CD4-positive, alpha-beta T cell treated with Interleukin-6 at 100 ng/mL for 8 hours (primary cell): ENCODE results near the gene GIMAP8.
"Not testable (repeated sequence)": the region's sequence is repeated elsewhere in the genome, so short reads cannot be mapped to it uniquely, and the experiment has no call there.

ENCODE experiments used
- DNase-seq: peaks from one replicate; pipeline ENCODE4 v3.0.0-alpha.2; 2020; ENCODE audit warnings: mixed read lengths, low spot score

Gene GIMAP8

GRCh38 chr7:150435390-150436073 lies 14.9 kb upstream of the GIMAP8 start:
- no peak for DNase-seq

DNA sequence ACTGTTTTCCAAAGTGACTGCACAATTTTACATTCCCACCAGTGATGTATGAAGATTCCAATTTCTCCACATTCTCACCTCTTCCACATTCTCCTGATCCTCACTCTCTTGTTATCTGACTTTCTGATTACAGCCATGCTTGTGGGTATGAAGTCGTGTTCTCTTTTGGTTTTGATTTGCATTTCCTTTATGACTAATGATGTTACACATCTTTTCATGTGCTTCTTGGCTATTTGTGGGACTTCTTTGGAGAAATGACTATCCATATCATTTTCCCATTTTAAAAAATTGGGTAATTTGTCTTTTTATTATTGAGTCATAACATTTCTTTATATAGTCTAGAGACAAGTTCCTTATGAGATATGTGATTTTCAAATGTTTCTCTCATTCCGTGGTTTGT lies 10.5 kb upstream of the GIMAP8 start:
- no peak for DNase-seq

GRCh38 chr7:150441524-150441923 lies 8.9 kb upstream of the GIMAP8 start:
- DNase-seq: no peak

DNA sequence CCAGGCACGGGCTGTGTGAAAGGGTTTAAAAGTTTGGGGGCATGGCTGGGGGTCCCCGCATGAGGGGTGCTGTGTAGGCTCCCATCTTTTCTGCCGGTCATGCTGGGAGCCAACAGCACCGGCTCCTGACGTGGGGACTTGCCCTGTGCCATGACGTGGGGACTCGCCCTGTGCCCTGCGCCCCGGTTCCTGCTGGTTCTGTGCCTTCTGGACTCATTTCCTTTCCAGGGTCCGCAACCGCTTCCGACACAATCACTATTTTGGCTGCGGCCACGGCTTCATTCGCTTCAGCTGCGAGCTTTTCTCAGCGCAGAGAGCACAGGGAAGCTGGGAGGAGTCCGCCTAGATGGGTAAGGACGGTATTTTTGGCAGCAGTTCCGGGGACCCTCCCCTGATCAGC lies 7.6 kb upstream of the GIMAP8 start:
- DNase-seq: no peak

DNA sequence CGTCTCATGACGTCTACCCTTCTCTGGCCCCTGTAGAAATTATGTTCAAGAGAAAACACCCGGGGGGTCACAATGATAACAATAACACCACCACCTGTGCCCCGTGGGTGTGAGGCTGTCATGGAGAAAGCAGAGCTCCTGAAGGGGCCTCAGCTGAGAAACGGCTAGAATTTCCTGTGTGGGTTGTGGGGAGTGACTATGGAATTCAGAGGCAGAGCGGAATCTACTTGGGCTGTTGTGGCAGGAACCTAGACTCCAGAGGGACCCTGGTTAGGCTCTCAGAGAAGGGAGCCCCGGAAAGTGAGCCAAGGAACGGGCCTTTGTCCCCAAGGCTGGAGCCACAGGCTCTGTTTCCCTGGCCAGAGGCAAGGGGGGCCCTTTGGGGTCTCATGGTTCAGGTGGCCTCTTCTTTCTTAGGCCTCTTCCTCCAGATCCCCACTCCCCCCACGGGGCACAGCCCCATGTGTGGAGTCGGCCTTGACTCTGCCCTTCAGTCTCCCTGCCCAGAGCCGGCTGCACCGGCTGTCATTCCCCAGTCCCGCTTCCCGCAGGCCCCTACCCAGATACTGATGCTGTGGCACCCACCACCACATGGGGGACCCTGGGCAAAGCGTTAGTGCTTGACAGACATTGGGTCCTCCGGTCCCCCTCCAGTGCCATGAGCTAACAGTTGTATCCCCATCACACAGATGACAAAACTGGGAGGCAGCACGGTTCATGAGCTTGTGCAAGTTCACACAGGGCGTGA lies 6.5 kb upstream of the GIMAP8 start:
- no peak for DNase-seq

DNA sequence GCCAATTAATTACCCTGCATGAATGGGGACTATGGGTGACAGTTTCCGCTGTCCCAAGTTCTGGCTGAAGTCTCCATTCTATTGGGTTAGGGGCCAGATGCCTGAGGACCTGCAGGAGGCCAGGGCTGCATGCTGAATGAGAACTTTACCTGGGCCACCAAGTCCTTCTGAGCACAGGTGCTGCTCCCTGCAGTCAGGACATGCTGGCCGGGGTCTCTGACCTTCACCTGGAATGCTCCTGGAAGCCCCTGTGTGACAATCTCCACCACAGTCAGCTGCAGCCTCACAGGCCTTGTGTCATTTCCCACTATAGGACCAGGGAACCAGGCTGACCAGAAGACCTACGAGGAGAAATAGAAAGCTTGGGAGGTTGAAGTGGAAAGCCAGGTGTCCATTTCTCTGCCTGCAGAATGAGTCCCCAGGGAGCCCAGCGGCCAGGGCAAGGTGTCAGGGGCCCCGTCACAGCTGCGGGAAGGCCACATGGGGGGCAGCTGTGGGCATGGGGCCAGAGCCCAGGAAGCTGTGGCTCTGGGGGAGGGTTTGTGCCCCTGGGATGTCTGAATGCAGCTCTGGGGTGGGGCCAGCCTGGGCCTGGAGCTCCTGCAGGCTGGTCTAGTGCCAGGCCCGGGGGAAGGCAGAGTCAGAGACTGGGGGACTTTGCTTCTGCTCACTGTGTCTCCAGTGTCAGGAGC lies 5.6 kb upstream of the GIMAP8 start:
- no peak for DNase-seq

DNA sequence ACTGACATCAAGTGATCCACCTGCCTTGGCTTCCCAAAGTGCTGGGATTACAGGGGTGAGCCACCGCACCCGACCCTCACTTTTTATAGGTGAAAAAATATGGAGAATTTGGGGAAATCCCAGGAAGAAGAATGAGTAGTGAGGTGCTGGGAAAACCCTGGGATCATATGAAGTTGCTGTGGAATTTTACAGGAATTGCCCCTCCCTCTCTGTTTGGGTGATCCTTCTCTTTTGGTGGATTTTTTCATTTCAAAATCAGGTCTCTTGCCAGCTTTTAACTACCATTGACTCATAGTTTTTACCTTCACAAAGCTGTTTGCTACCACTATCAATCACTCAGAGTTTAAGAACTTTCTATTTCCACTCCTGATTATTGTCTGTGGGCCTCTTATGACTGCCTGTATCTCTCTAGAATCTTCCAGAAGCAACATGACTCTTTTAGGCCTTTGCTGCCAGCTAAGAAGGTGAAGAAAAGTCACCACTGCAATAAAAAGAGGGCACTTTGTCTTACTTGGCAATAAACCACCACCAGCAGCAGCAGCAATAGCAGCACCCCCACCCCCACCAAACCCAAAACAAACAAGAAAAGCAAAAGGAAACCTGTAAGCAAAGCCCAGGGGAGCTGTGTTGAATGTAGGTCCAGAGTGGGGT lies 4.0 kb upstream of the GIMAP8 start:
- peak; percentile 14 for DNase-seq

DNA sequence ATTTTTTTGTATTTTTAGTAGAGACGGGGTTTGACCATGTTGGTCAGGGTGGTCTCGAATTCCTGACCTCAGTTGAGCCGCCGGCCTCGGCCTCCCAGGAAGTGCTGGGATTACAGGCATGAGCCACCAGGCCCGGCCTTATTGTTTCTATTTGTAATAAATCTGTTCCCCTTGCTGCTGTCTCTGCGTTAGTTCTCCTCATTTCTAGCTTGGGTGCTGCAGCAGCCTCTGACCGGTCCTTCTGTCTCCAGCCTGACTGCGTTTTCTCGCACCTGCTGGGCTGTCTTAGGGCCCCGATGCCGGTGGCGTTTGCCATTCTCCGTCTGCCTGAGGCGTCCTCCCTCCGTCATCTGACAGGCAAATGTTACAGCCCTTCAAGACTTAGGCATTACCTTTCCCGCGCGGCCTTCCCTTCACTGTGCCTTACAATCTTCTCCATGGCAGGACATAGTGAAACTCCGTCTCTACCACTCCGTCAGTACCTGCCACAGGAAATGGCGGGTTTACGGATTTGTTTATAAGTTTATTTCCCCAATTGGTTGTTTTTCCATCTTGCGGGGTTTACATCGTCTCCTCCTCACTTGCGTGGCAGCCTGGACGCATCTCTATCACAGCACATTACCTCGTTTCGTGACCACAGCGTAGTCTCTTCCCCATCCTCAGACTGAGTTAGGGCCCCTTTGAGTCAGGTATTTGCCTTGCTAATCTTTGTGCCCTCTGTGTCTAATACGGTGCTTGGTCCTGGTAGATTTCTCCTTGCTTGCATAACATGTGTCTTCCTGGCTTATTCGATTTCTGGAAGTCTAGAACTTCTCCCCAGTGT lies 2.3 kb upstream of the GIMAP8 start:
- no peak for DNase-seq

DNA sequence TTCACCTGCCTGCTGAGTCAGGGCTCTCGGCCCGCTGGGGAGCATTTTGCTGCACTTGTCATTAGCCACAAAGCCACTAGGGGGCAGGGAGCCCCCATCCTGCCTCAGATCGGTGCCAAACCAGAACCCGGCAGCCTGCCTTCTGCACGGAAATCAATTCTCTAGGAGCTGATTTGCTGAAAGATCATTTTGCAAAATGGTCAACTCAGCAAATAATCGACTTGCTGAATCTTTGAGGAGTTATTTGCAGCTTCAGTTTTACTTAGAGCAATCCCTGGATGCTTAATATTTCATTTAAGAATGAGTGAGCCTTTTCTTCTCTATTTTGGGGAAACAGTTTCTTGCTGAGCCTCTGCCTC lies 1.7 kb upstream of the GIMAP8 start:
- peak; percentile 93 for DNase-seq

- peak; percentile 10 for DNase-seq
Measured at GRCh38 chr7:150449206-150449952, 1.1 kb upstream of the GIMAP8 start.

DNA sequence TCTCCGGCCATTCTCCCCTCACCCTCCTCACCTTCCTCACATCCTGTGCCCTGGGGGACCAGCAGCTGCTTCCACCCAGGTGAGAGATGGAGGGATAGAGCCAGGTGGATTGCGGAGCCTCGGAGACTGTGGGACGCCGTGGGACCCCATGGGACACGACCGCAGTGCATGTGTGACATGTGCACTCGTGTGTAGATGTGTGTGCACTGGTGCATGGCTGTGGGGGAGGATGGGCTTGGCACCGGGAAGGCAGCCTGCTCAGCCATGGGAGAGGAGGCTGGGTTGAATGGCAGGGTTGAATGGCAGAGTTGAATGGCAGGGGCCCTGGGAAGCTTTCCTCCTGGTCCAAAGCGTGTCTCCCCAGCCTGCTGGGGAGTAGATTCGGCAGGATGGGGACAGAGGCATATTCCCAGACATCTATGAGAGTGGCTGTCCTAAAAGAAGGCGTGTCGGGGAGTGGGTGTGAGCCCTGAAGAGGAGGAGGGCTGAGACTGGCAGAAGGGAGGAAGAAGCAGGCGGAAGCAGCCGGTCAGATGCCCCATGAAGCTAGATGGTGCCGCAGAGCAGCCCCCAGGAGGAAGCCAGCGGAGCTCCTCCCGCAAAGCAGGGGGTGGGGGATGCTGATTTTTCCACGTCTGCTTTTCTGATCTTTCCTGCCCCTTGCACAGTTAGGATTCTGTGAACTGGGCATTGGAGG lies 815 bp downstream of the GIMAP8 start:
- DNase-seq: peak; percentile 92

DNA sequence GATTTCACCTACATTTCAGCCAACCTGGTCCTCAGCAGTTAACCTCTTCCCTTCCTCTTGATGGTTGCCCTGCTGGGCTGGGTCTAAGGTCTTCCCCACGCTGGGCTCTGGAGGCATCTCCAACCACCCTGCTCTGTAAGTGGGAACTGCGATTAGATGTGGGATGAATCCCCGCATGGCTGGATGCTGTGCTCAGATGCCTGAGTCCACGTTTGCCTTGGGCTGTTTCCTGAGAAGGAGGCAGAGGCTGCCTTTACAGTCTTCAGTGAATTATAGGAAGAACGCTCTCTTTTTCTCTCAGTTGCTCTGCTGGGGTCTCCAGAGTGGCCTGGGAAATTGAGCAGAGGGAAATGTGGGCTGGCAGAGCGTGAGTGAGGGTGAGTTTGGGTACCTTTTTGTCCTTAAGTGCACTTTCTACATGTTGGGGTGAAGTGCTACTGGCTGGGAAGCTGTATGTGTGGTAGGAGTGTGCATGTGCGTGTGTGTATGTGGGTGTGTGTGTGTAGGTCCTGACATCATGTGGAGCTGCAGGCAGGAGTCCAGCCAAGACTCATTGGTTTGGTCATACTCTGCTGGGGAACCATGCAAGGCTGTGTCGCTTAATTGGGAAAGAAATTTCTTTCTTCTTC lies 1.5 kb downstream of the GIMAP8 start:
- DNase-seq: peak; percentile 66

- peak; percentile 55 for DNase-seq
Measured at GRCh38 chr7:150453181-150453580, 2.8 kb downstream of the GIMAP8 start.

- no peak for DNase-seq
Measured at GRCh38 chr7:150453892-150454291, 3.5 kb downstream of the GIMAP8 start.

DNA sequence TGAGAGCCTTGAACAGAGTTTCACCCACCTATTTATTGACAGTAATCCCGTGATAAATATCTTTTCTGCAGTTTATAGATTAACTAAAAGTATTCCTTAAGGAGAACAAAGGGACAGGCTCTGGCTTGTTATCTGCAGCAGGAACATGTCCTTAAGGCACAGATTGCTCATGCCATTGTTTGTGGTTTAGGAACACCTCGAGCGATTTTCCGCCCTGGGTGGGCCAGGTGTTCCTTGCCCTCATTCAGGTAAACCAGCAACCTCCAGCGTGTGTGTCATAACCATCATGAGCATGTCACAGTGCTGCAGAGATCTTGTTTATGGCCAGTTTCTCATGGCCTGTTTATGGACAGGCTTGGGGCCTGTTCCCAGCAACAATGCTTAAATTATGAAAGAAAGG lies 6.6 kb downstream of the GIMAP8 start:
- not testable (repeated sequence) for DNase-seq

GRCh38 chr7:150458235-150458634 lies 7.8 kb downstream of the GIMAP8 start:
- DNase-seq: no peak

GRCh38 chr7:150458756-150459155 lies 8.3 kb downstream of the GIMAP8 start:
- no peak for DNase-seq

DNA sequence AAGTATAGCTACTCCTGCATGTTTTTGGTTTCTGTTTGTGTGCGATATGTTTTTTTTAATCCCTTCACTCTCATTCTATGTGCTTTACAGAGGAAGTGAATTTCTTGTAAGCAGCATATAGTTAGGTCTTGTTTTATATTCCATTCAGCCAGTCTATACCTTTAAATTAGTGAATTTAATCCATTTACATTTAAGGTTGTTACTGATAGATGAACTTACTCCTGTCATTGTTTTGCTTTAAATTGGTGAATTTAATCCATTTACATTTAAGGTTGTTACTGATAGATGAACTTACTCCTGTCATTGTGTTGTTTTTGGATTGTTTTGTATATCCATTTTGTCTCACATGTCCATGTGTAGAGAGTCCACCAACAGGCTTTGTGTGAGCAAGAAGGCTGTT lies 11.1 kb downstream of the GIMAP8 start:
- DNase-seq: no peak

- no peak for DNase-seq
Measured at GRCh38 chr7:150462413-150462812, 12.0 kb downstream of the GIMAP8 start.

GRCh38 chr7:150463461-150463860 lies 13.0 kb downstream of the GIMAP8 start:
- DNase-seq: no peak
